Germinal center (tissue), 1 donor: ENCODE measurements around the gene SCYGR4.
"Not testable (repeated sequence)": the region's sequence is repeated elsewhere in the genome, so short reads cannot be mapped to it uniquely, and the experiment has no call there.

Source experiments
- DNase-seq: peaks from one replicate; pipeline ENCODE4 v3.0.0; 2012; ENCODE audit warnings: mixed read lengths, low spot score

The SCYGR4 gene

DNA sequence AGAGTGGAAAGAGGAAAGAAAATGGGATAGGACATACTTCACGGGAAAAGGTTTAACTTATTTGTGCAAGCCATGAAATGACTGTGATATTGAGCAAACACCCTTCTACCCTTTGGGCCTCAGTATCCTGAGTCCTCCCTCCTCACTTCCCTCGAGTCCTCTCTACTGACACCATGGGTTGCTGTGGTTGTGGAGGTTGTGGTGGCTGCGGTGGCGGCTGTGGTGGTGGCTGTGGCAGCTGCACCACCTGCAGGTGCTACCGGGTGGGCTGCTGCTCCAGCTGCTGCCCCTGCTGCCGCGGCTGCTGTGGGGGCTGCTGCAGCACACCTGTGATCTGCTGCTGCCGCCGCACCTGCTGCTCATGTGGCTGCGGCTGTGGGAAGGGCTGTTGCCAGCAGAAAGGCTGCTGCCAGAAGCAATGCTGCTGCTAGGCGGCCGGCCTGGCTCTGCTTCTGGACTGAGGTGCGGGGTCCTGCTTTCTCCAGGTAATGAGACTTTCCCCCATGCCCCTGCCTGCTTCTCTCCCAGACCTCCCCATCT, 49.4 kb downstream of the SCYGR4 start, which contains the start of gene SCYGR5:
Gene SCYGR5 (plus strand): TSS at position 174 of the 540 bp plus-strand sequence. CDS start 0 bp downstream, at position 174.
- DNase-seq = not testable (repeated sequence)
